DOHH2 (cell line): ENCODE data around the gene GSS.

ENCODE experiments used
- H3F3A ChIP-seq: fragments of 200-600 bp; sonication (generic), shearing (Covaris generic); 2 replicates; pipeline ENCODE4 v1.6.0; 2016; ENCODE audit warnings: antibody characterized with exemption, mild to moderate bottlenecking; ENCODE audit not compliant: control insufficient read depth, insufficient read depth
- H3K27ac ChIP-seq: fragments of 200-600 bp; sonication (generic); 2 replicates; pipeline ENCODE4 v1.5.1; 2014; ENCODE audit warnings: low read depth, mild to moderate bottlenecking, low read length, moderate library complexity
- H3K27me3 ChIP-seq: fragments of 200-600 bp; sonication (generic); 2 replicates; pipeline ENCODE4 v1.6.1; 2014; ENCODE audit warnings: mild to moderate bottlenecking, low read length, mixed read lengths; ENCODE audit not compliant: control insufficient read depth
- H3K36me3 ChIP-seq: fragments of 200-600 bp; sonication (generic); 2 replicates; pipeline ENCODE4 v1.6.1; 2014; ENCODE audit warnings: mild to moderate bottlenecking, low read length, moderate library complexity, mixed read lengths; ENCODE audit not compliant: control insufficient read depth
- H3K4me1 ChIP-seq: fragments of 200-600 bp; sonication (generic); 2 replicates; pipeline ENCODE4 v1.6.1; 2014; ENCODE audit warnings: mild to moderate bottlenecking, low read length, mixed read lengths; ENCODE audit not compliant: control insufficient read depth
- H3K4me2 ChIP-seq: fragments of 200-600 bp; sonication (generic); 2 replicates; pipeline ENCODE4 v1.6.0; 2014; ENCODE audit warnings: mild to moderate bottlenecking, low read length, moderate library complexity
- H3K4me3 ChIP-seq: fragments of 200-600 bp; sonication (generic); 2 replicates; pipeline ENCODE4 v1.5.1; 2014; ENCODE audit warnings: mild to moderate bottlenecking, low read length, mixed read lengths
- H3K79me2 ChIP-seq: fragments of 200-600 bp; sonication (generic); 2 replicates; pipeline ENCODE4 v1.6.1; 2014; ENCODE audit warnings: mild to moderate bottlenecking, low read length, mixed read lengths; ENCODE audit not compliant: control insufficient read depth
- H3K9me2 ChIP-seq: fragments of 200-600 bp; sonication (generic); replicated peaks from 2 replicates; pipeline ENCODE4 v1.6.1; 2014; ENCODE audit warnings: mild to moderate bottlenecking, low read length, mixed read lengths; ENCODE audit not compliant: control insufficient read depth
- H3K9me3 ChIP-seq: fragments of 200-600 bp; sonication (generic); 2 replicates; pipeline ENCODE4 v1.6.1; 2014; ENCODE audit warnings: antibody characterized with exemption, low read length, mixed read lengths; ENCODE audit not compliant: control insufficient read depth, insufficient read depth
- H4K20me1 ChIP-seq: fragments of 200-600 bp; sonication (generic); 2 replicates; pipeline ENCODE4 v1.6.0; 2014; ENCODE audit warnings: low read depth, mild to moderate bottlenecking, antibody characterized with exemption, low read length, moderate library complexity; ENCODE audit not compliant: control insufficient read depth, insufficient read depth
- EZH2phosphoT487 ChIP-seq: fragments of 200-600 bp; sonication (generic); IDR thresholded peaks from 2 replicates; pipeline ENCODE4 v1.6.1; 2017; ENCODE audit warnings: borderline replicate concordance, mild to moderate bottlenecking, antibody characterized with exemption, low read length, moderate library complexity, mixed read lengths
- TF ChIP-seq, protein P1 (sequence below): fragments of 200-600 bp; sonication (generic); IDR thresholded peaks from one replicate; pipeline ENCODE4 v1.5.1; 2014; ENCODE audit warnings: antibody characterized with exemption, mild to moderate bottlenecking, low read depth, low read length; ENCODE audit not compliant: poor library complexity, severe bottlenecking

Gene GSS

DNA sequence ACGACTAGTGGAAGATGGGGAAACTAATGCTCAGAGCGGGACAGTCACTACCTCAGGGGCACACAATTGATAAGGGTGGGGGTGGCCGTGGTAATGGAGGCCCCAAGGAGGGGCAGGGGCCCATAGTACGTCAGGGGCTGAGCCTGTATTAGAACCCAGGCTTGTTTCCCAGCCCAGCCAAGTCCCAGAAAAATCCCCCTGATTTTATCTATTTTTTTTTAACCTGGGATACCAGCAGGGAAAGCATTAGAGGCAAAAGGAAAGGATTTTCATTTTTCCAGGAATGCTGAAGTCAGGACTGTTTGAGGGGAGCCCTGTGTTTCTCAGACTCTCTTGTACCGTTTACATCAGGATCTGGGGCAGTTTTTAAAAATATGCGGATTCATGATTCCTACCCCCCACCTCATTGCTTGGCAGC is 444 bp upstream of the GSS start:
- Histone ChIP-seq H4K20me1 (no peaks in the 10 kb centered on the region), H3K4me2 (peak overlapping the region; percentile 91), H3K27me3 (no peaks in the 10 kb centered on the region), H3K4me1 (peaks cover 29% of the 10 kb centered on the region), H3F3A (no peaks in the 10 kb centered on the region), H3K36me3 (peaks cover 12% of the 10 kb centered on the region), H3K9me2 (no peaks in the 10 kb centered on the region), H3K79me2 (peaks cover 10% of the 10 kb centered on the region), H3K9me3 (no peaks in the 10 kb centered on the region), H3K4me3 (peak overlapping the region; percentile 93), H3K27ac (no peak overlapping the region)
- TF ChIP-seq EZH2phosphoT487 = no peak
- TF ChIP-seq, protein P1, sequence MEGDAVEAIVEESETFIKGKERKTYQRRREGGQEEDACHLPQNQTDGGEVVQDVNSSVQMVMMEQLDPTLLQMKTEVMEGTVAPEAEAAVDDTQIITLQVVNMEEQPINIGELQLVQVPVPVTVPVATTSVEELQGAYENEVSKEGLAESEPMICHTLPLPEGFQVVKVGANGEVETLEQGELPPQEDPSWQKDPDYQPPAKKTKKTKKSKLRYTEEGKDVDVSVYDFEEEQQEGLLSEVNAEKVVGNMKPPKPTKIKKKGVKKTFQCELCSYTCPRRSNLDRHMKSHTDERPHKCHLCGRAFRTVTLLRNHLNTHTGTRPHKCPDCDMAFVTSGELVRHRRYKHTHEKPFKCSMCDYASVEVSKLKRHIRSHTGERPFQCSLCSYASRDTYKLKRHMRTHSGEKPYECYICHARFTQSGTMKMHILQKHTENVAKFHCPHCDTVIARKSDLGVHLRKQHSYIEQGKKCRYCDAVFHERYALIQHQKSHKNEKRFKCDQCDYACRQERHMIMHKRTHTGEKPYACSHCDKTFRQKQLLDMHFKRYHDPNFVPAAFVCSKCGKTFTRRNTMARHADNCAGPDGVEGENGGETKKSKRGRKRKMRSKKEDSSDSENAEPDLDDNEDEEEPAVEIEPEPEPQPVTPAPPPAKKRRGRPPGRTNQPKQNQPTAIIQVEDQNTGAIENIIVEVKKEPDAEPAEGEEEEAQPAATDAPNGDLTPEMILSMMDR = no peak

DNA sequence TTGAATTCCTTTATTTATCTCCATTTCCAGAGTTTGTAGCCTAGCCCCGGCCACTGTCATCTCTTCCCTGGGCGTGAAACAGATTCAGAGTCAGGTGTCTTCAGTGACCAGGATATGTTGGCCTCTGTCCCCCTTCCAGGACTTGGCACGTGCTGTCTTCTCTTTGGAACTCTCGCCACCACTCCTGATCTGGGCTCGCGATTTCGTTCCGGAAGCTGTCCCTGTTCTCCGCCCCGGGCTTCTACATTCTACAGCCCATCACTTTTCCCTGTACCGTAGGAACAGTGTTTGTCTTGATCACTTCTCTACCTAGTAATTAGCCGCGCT is 739 bp downstream of the GSS start:
- peaks cover 10% of the 10 kb centered on the region for H3K79me2 ChIP-seq
- no peaks in the 10 kb centered on the region for H3K9me2 ChIP-seq
- no peaks in the 10 kb centered on the region for H3K9me3 ChIP-seq
- peaks cover 31% of the 10 kb centered on the region for H3K4me1 ChIP-seq
- peak overlapping the region; percentile 93 for H3K4me3 ChIP-seq
- H3K4me2 ChIP-seq = peak overlapping the region; percentile 91
- H3K27me3 ChIP-seq = no peaks in the 10 kb centered on the region
- H3K36me3 ChIP-seq = peaks cover 20% of the 10 kb centered on the region
- H4K20me1 ChIP-seq = no peaks in the 10 kb centered on the region
- TF ChIP-seq EZH2phosphoT487 = no peak
- TF ChIP-seq, protein P1 = no peak
- peak overlapping the region; percentile 54 for H3K27ac ChIP-seq
- H3F3A ChIP-seq = no peaks in the 10 kb centered on the region

DNA sequence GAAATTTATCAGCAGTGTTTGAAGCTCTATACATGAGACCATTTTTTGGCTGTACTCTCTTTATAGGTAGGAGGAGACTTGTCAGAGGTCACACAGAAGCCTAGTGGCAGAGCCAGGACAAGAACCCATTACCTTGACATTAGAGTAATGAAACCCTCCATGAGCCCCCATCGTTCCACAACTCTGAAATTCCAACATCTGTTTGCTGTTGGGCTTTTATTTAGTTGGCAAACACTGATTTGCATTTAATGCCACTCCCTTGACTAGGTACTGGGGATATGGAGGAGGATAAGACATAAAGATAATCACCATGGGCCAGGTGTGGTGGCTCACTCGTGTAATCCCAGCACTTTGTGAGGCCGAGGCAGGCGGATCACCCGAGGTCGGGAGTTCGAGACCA is 1.6 kb downstream of the GSS start:
- Histone ChIP-seq H3K36me3 (peaks cover 25% of the 10 kb centered on the region), H3F3A (no peaks in the 10 kb centered on the region), H3K9me3 (no peaks in the 10 kb centered on the region), H3K79me2 (peaks cover 10% of the 10 kb centered on the region), H3K27ac (no peak overlapping the region), H4K20me1 (no peaks in the 10 kb centered on the region), H3K9me2 (no peaks in the 10 kb centered on the region), H3K4me2 (no peak overlapping the region), H3K27me3 (no peaks in the 10 kb centered on the region), H3K4me1 (peaks cover 31% of the 10 kb centered on the region), H3K4me3 (no peak overlapping the region)
- TF ChIP-seq, protein P1 = no peak
- no peak for TF ChIP-seq EZH2phosphoT487

DNA sequence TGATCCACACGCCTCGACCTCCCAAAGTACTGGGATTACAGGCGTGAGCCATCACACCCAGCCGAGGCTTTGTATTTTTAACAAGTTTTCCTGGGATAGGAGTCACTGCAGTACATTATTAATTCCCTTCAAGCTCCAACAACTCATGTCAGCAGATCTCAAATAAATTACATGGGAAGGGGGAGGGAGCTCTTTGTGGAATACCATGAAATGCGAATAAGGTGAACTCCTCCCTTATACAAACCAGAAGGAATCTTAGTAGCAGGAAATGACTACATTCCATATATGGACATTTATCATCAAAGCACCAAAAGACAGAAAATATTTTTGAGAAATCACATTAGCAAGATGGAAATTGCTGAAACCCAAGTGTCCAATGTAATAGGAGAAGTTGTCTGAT is 2.9 kb downstream of the GSS start:
- Histone ChIP-seq H3K36me3 (peaks cover 25% of the 10 kb centered on the region), H3K9me2 (no peaks in the 10 kb centered on the region), H3K4me2 (no peak overlapping the region), H3F3A (no peaks in the 10 kb centered on the region), H3K4me1 (peaks cover 31% of the 10 kb centered on the region), H3K27me3 (no peaks in the 10 kb centered on the region), H3K79me2 (peaks cover 10% of the 10 kb centered on the region), H4K20me1 (no peaks in the 10 kb centered on the region), H3K9me3 (no peaks in the 10 kb centered on the region), H3K4me3 (no peak overlapping the region), H3K27ac (no peak overlapping the region)
- TF ChIP-seq EZH2phosphoT487 = no peak
- TF ChIP-seq, protein P1 = no peak
